ENCODE measurements around the gene AUTS2.

AUTS2 gene

GRCh38 chr7:70299472-70299807, 701.2 kb downstream of the AUTS2 start:
- DNase-seq (ENCODE audit: extremely low read depth, low read depth): no peak
- TF ChIP-seq CTCF (IDR thresholded peaks at IDR 0.05; ENCODE audit: low read depth, low read length, missing control alignments): no peak
- H3K4me3 ChIP-seq (replicated peaks; ENCODE audit: low read depth, low read length): no peak overlapping the region

GRCh38 chr7:70301673-70302185, 703.5 kb downstream of the AUTS2 start:
- no peak for TF ChIP-seq CTCF (IDR thresholded peaks at IDR 0.05; ENCODE audit: low read depth, low read length, missing control alignments)
- no peak overlapping the region for H3K4me3 ChIP-seq (replicated peaks; ENCODE audit: low read depth, low read length)
- DNase-seq (ENCODE audit: extremely low read depth, low read depth): no peak

GRCh38 chr7:70303309-70303708, 705.0 kb downstream of the AUTS2 start:
- no peak overlapping the region for H3K4me3 ChIP-seq (replicated peaks; ENCODE audit: low read depth, low read length)
- no peak for TF ChIP-seq CTCF (IDR thresholded peaks at IDR 0.05; ENCODE audit: low read depth, low read length, missing control alignments)
- DNase-seq (ENCODE audit: extremely low read depth, low read depth): no peak

GRCh38 chr7:70303780-70304179, 705.5 kb downstream of the AUTS2 start:
- DNase-seq (ENCODE audit: extremely low read depth, low read depth): no peak
- no peak overlapping the region for H3K4me3 ChIP-seq (replicated peaks; ENCODE audit: low read depth, low read length)
- no peak for TF ChIP-seq CTCF (IDR thresholded peaks at IDR 0.05; ENCODE audit: low read depth, low read length, missing control alignments)

GRCh38 chr7:70306173-70306572, 707.9 kb downstream of the AUTS2 start:
- no peak overlapping the region for H3K4me3 ChIP-seq (replicated peaks; ENCODE audit: low read depth, low read length)
- no peak for DNase-seq (ENCODE audit: extremely low read depth, low read depth)
- no peak for TF ChIP-seq CTCF (IDR thresholded peaks at IDR 0.05; ENCODE audit: low read depth, low read length, missing control alignments)

- H3K4me3 ChIP-seq (replicated peaks; ENCODE audit: low read depth, low read length): no peak overlapping the region
- no peak for DNase-seq (ENCODE audit: extremely low read depth, low read depth)
- no peak for TF ChIP-seq CTCF (IDR thresholded peaks at IDR 0.05; ENCODE audit: low read depth, low read length, missing control alignments)
These were observed 709.4 kb downstream of the AUTS2 start for GRCh38 chr7:70307544-70308106.

- TF ChIP-seq CTCF (IDR thresholded peaks at IDR 0.05; ENCODE audit: low read depth, low read length, missing control alignments): no peak
- no peak for DNase-seq (ENCODE audit: extremely low read depth, low read depth)
These were observed 714.1 kb downstream of the AUTS2 start for GRCh38 chr7:70312336-70312735.

More at GRCh38 chr7:70312336-70312735, 714.1 kb downstream of the AUTS2 start:
- no peak overlapping the region for H3K4me3 ChIP-seq (replicated peaks; ENCODE audit: low read depth, low read length)

All from HFF-Myc (cell line).